T-helper 1 cell (primary cell): ENCODE measurements around the gene ARHGAP15.
A peak's percentile ranks its signal among the peaks of the same experiment; 100 is the strongest.
"Not testable (repeated sequence)": the region's sequence is repeated elsewhere in the genome, so short reads cannot be mapped to it uniquely, and the experiment has no call there.

ENCODE experiments used
- DNase-seq, 5 donors: peaks; one replicate each; pipeline ENCODE4 v3.0.0-alpha.2; 2012 to 2020
- total RNA-seq, 4 donors: gene quantifications; one replicate each; lab custom pipeline; 2026; lab: John Stamatoyannopoulos, UW

ARHGAP15 gene
- 280 to 303 (median 297) reads per million in 4 donors for total RNA-seq

- DNase-seq, result peak; percentile 30 to 96 (median 58)
Observed at GRCh38 chr2:143128681-143129580, at the start of gene ARHGAP15. TSS of gene ARHGAP15 (plus strand) at chr2:143129419.

DNA sequence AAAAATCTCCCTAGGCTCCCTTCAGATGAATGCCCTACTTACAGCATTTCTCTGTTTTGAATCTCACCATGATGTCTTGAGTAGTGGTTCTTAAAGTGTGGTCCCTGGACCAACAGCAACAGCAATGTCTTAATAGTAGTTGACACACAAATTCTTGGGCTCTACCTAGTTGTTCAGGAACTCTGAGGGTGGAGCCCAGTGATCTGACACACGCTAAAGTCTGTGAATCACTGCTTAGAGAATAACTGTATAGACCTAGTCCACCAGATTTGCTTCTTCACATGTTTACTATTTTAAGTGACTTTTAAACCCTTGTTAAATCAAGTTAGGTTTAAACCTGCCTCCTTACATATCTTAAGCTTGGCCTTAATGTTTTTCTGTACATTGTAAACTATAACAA, 47.6 kb upstream of the ARHGAP15 start:
- DNase-seq, result no peak

GRCh38 chr2:143083636-143084035, 45.6 kb upstream of the ARHGAP15 start:
- peak in 1 of 5 donors; percentile 72 for DNase-seq

DNA sequence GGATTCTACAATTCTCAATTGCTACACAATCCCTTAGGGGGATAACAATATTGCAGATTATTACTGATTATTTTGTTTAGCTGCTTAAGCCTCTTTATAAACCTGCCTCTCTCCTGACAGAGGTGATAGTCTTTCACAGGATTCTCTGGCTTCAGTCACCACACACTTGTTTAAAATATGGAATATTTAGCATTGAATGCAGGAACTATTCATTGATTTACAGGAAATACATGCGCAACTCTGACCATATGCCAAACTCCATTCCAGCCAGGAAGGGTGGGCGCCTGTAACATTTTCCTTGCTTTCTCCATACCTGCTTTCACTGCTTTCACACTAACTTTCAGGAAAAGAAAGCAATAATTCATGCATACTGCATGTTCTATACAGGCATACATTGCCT, 44.8 kb upstream of the ARHGAP15 start:
- DNase-seq, result no peak

GRCh38 chr2:143085125-143085784, 44.0 kb upstream of the ARHGAP15 start:
- peak in 1 of 5 donors; percentile 70 for DNase-seq

GRCh38 chr2:143087033-143087432, 42.2 kb upstream of the ARHGAP15 start:
- DNase-seq, result no peak

GRCh38 chr2:143088388-143088787, 40.8 kb upstream of the ARHGAP15 start:
- DNase-seq, result no peak

DNA sequence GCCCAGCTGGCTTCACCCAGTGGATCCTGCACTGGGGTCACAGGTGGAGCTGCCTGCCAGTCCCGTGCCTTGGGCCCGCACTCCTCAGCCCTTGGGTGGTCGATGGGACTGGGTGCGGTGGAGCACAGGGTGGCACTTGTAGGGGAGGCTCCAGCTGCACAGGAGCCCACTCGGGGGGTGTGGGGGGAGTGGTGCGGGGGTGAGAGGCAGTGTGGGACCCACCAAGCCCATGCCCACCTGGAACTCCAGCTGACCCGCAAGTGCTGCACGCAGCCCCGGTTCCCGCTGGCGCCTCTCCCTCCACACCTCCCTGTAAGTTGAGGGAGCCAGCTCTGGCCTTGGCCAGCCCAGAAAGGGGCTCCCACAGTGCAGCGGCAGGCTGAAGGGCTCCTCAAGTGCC, 39.7 kb upstream of the ARHGAP15 start:
- not testable (repeated sequence) for DNase-seq

- DNase-seq, result peak; percentile 20 to 78 (median 54)
Observed at GRCh38 chr2:143110758-143111428, 18.3 kb upstream of the ARHGAP15 start.

- no peak for DNase-seq
Observed at GRCh38 chr2:143117225-143117624, 12.0 kb upstream of the ARHGAP15 start.

DNA sequence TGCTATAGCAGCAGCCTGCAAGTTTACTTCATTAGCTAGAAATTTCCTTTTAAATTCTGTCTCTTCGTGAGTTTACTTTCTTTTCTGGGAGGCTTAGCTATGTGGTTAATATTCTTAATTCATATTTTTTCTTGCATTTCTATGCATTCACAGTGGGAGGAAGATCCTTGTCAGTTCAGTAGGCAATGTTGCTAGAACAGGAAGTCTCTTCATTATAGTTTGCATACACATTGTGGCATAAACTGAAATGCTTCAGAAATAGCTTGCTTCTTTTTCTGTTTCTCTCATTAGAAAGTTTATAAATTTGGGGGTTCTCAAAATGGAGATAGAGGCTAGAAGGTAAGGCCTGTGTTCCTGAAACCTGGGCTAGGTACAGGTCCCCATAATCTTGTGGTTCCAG, 8.1 kb upstream of the ARHGAP15 start:
- no peak for DNase-seq

- DNase-seq, result no peak
Observed at GRCh38 chr2:143121957-143122356, 7.3 kb upstream of the ARHGAP15 start.

DNA sequence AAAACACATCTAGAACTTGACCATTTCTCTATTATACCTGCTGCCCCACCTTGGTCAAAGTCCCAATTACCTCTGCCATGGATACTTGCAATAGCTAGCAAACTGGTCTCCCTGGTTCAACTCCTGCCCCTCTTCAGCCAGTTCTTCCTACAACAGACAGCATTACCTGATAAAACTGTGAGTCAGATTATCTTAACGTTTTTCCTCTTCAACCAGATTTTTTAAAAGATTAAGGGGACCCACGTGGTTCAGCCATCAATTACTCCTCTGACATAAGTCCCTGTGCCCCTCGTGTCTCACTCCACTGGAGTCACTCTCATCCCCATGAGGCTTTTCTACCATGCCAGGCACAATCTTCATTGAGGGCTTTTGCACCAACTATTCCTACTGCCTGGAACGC, 5.3 kb upstream of the ARHGAP15 start:
- no peak for DNase-seq

DNA sequence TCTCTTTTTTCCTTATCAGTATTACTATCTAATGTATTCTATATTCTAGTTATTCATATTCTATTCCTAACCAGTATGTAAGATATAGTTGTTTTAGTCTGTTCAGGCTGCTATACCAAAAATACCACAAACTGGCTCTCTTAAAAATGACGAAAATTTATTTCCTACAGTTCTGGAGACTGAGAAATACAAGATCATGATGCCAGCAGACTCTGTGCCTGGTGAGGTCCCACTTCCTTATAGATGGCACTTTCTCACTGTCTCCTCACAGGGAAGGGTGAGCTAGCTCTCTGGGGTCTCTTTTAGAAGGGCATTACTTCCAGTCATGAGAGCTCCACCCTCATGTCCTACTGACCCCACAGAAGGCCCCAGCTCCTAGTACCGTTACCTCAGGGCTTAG, 4.8 kb upstream of the ARHGAP15 start:
- DNase-seq, result no peak

DNA sequence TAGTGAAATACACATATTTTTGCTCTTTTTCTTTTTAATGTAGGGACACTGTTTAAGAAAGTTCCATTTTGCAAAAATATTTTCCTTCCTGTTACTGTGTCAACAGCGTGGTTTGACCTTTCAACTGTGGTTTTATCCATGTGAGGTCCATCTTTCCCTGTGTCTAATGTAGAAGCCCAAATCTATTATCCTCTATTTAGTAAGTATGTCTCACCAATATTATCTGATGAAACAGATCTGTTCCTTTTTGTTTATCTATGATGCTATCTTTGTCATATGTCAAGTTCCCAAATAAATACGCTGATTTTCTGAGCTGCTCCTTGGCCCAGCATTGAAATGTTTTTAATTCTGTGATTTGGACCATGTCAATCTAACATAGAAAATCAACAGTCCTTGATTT, 3.5 kb upstream of the ARHGAP15 start:
- DNase-seq, result no peak

GRCh38 chr2:143132355-143132754, 3.1 kb downstream of the ARHGAP15 start:
- DNase-seq, result peak in 1 of 5 donors; percentile 60

GRCh38 chr2:143133783-143134182, 4.6 kb downstream of the ARHGAP15 start:
- no peak for DNase-seq

- DNase-seq, result no peak
Observed at GRCh38 chr2:143138292-143138691, 9.1 kb downstream of the ARHGAP15 start.

GRCh38 chr2:143139835-143140393, 10.7 kb downstream of the ARHGAP15 start:
- no peak for DNase-seq

DNA sequence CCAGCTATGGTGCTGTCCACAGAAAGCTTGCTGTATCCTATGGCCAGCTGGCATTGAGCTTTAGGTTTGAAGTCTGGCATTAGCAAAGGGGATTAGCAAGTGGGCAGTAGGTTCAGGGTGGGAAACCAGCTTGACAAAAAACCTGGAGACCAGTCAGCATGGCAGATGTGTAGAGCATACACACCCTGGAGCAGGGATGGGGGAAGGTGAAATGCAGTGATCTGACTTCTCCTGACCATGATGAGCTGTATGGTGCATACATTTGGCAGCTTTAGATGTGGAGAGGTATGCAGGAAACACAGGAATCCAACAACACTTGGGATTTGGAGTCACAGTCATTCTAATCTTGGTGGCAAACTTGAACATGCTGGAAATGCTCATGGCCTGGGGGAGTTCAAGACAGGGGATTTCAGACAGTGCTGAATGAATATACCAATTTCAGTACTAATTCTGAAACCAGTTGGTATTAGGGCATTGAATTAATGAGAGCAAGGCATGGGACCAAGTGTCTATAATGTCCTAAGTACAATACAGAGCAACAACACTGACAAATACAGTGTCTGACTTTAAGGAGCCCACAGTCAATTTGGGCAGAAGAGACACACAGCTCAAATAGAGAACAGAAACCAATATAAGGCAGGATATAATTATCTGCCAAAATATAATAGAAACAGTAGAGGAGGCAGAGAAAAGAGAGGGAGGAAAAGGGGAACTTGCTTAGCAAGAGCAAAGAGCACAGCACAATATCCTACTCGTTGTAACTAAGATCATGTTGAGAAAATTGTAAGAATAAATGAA, 11.8 kb downstream of the ARHGAP15 start:
- no peak for DNase-seq

DNA sequence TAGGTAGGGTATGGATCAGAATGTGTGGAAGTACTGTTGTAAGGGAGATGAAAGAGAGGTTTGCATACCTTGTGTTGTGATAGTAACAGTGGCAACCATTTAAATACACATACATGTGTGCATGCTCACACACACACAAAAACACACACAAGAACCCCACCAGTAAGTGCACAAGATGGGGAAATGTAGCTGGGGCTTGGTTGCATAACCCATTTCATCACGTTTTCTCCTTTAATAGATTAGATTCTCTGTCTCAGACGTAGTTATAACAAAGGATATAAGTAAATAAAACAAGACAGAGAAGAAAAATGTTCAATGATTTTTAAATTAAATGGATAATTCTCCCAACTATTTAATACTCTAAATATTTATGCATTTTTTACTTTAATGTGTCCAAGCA, 13.4 kb downstream of the ARHGAP15 start:
- DNase-seq, result no peak

GRCh38 chr2:143144813-143145455, 15.7 kb downstream of the ARHGAP15 start:
- no peak for DNase-seq
